ENCODE data around the gene FABP2. TPM values are rescaled to one million over a fixed set of nuclear protein-coding genes. Genes with fewer than 3 reads are reported as not detected.

The FABP2 gene
- total RNA-seq, 1 experiment from 2014 or later: not detected

DNA sequence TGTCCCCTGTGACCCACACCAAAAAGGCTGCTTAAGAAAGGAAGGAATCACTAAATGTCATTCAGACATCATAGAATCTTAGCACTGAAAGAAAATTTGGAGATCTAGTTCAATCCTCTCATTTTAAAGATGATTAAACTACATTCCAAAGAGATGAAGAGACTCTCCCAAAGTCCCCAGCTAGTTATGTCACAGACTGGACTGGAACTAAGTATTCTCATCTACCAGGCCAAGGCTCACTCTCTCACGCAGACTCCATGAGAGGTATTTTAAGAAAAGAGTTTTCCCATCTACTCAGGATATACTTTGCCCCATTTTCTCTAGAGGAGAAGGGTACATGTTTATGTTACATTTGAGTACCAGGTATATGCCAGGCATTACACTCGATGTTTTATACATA lies 6.9 kb downstream of the FABP2 start:
- no peaks in the 10 kb centered on the region for H4K20me1 ChIP-seq (ENCODE audit: control insufficient read depth, insufficient read depth, insufficient read length)
- no peak overlapping the region for H3K27ac ChIP-seq (ENCODE audit: insufficient read length, low read depth, low read length)
- no peak overlapping the region for H2BK120ac ChIP-seq (ENCODE audit: low read depth, low read length, poor library complexity, severe bottlenecking)
- H2BK12ac ChIP-seq (ENCODE audit: insufficient read length, low read depth, low read length): no peak overlapping the region
- Mint-ChIP-seq H3K4me3 (no peak overlapping the region), H3K36me3 (ENCODE audit: insufficient read depth in 1 of 3, low read depth in 3 of 3) (no peaks in the 10 kb centered on the region), H3K27me3 (ENCODE audit: low read depth) (no peaks in the 10 kb centered on the region), H3K4me1 (peaks cover 8 to 9% of the 10 kb centered on the region in 2 experiments), H3K27ac (no peak overlapping the region), H3K9me3 (no peaks in the 10 kb centered on the region)
- TF ChIP-seq, protein P1, sequence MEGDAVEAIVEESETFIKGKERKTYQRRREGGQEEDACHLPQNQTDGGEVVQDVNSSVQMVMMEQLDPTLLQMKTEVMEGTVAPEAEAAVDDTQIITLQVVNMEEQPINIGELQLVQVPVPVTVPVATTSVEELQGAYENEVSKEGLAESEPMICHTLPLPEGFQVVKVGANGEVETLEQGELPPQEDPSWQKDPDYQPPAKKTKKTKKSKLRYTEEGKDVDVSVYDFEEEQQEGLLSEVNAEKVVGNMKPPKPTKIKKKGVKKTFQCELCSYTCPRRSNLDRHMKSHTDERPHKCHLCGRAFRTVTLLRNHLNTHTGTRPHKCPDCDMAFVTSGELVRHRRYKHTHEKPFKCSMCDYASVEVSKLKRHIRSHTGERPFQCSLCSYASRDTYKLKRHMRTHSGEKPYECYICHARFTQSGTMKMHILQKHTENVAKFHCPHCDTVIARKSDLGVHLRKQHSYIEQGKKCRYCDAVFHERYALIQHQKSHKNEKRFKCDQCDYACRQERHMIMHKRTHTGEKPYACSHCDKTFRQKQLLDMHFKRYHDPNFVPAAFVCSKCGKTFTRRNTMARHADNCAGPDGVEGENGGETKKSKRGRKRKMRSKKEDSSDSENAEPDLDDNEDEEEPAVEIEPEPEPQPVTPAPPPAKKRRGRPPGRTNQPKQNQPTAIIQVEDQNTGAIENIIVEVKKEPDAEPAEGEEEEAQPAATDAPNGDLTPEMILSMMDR (conservative IDR thresholded peaks at IDR 0.05): no peak
- H3K23me2 ChIP-seq (ENCODE audit: insufficient read length, low read depth, low read length, poor library complexity, severe bottlenecking): no peaks in the 10 kb centered on the region
- no peaks in the 10 kb centered on the region for H3K27me3 ChIP-seq (ENCODE audit: insufficient read depth, low read length)
- no peak overlapping the region for H2BK5ac ChIP-seq (ENCODE audit: insufficient read length, low read length)
- no peak overlapping the region for H2BK20ac ChIP-seq (ENCODE audit: low read depth, low read length, poor library complexity, severe bottlenecking)
- H3K9ac ChIP-seq (ENCODE audit: extremely low read depth, insufficient read length, low read length): no peak overlapping the region
- H3K79me1 ChIP-seq (ENCODE audit: insufficient read depth, low read depth, low read length, poor library complexity, severe bottlenecking): no peaks in the 10 kb centered on the region
- no peak overlapping the region for H3K4ac ChIP-seq (ENCODE audit: low read depth, low read length)
- no peak overlapping the region for H2AFZ ChIP-seq (ENCODE audit: low read length)
- H3K14ac ChIP-seq (ENCODE audit: insufficient read depth, low read length): no peak overlapping the region
- no peak overlapping the region for H3T11ph ChIP-seq (ENCODE audit: low read length)
- DNase-seq: no peak
- H3K4me2 ChIP-seq (ENCODE audit: insufficient read depth, insufficient read length, low read length): no peak overlapping the region
- H3K79me2 ChIP-seq (ENCODE audit: insufficient read depth, low read length): no peaks in the 10 kb centered on the region
- H2BK15ac ChIP-seq (ENCODE audit: low read depth, low read length): no peak overlapping the region
- no peak overlapping the region for H3K56ac ChIP-seq (ENCODE audit: insufficient read length, low read depth, low read length)
- no peak overlapping the region for H4K5ac ChIP-seq (ENCODE audit: insufficient read length, low read depth, low read length)
- no CpG with 5 or more reads among the region's 2 CpGs for WGBS (ENCODE audit: extremely low coverage, insufficient read length, low lambda C conversion rate)
- H2AK5ac ChIP-seq (ENCODE audit: insufficient read length, low read length): no peak overlapping the region
- no peaks in the 10 kb centered on the region for H3K9me3 ChIP-seq (ENCODE audit: control insufficient read depth, low read depth, low read length)
- H4K8ac ChIP-seq (replicated peaks; ENCODE audit: insufficient read length, low read depth, low read length): no peak overlapping the region
- no peak overlapping the region for H3K18ac ChIP-seq (ENCODE audit: insufficient read length, low read depth, low read length)
- no peak overlapping the region for H4K91ac ChIP-seq (ENCODE audit: insufficient read length, low read depth, low read length)
- no peaks in the 10 kb centered on the region for H3K4me1 ChIP-seq (ENCODE audit: insufficient read depth, low read length)
- H3K23ac ChIP-seq (ENCODE audit: insufficient read length, low read depth, low read length): no peak overlapping the region
